Endodermal cell (in vitro differentiated cells): ENCODE results near the gene TMEM120B. TPM values are rescaled to one million over a fixed set of nuclear protein-coding genes. Genes with fewer than 3 reads are reported as not detected.

Experiments used
- DNase-seq: peaks from one replicate; pipeline ENCODE4 v3.0.0-alpha.2; 2017
- H3K27ac ChIP-seq: 2 replicates; pipeline ENCODE4 v1.5.1; 2013; ENCODE audit warnings: mild to moderate bottlenecking, low read depth, low read length, moderate library complexity
- H3K27me3 ChIP-seq: 2 replicates; pipeline ENCODE4 v1.6.1; 2013; ENCODE audit warnings: mild to moderate bottlenecking, low read length, moderate library complexity; ENCODE audit not compliant: insufficient read depth, control insufficient read depth, poor library complexity, severe bottlenecking
- H3K36me3 ChIP-seq: 2 replicates; pipeline ENCODE4 v1.7.0; 2013; ENCODE audit warnings: mild to moderate bottlenecking, low read length, moderate library complexity; ENCODE audit not compliant: control insufficient read depth, insufficient read depth
- H3K4me1 ChIP-seq: one replicate; pipeline ENCODE4 v1.7.0; 2013; ENCODE audit warnings: low read length; ENCODE audit not compliant: control insufficient read depth, insufficient read depth
- H3K4me3 ChIP-seq: 2 replicates; pipeline ENCODE4 v1.5.1; 2013; ENCODE audit warnings: mild to moderate bottlenecking, low read length, moderate library complexity
- H3K9ac ChIP-seq: 2 replicates; pipeline ENCODE4 v1.6.1; 2013; ENCODE audit warnings: mild to moderate bottlenecking, low read length, moderate library complexity; ENCODE audit not compliant: poor library complexity, severe bottlenecking; ENCODE audit errors: extremely low read depth
- H3K9me3 ChIP-seq: 2 replicates; pipeline ENCODE4 v1.6.1; 2013; ENCODE audit warnings: mild to moderate bottlenecking, low read length, moderate library complexity; ENCODE audit not compliant: control insufficient read depth
- H3K27ac Mint-ChIP-seq: 2 replicates; pipeline ENCODE4 v1.8.0; 2020; ENCODE audit warnings: mixed read lengths
- H3K27me3 Mint-ChIP-seq: 2 replicates; pipeline ENCODE4 v1.8.0; 2021; ENCODE audit warnings: mild to moderate bottlenecking, mixed read lengths; ENCODE audit not compliant: insufficient read depth
- H3K36me3 Mint-ChIP-seq: 2 replicates; pipeline ENCODE4 v1.8.0; 2020; ENCODE audit warnings: low read depth, mixed read lengths
- H3K4me1 Mint-ChIP-seq: 2 replicates; pipeline ENCODE4 v1.8.0; 2020; ENCODE audit warnings: mixed read lengths
- H3K4me3 Mint-ChIP-seq: 2 replicates; pipeline ENCODE4 v1.8.0; 2020; ENCODE audit warnings: mild to moderate bottlenecking, moderate library complexity, mixed read lengths
- H3K9me3 Mint-ChIP-seq: 2 replicates; pipeline ENCODE4 v1.8.0; 2020; ENCODE audit warnings: mild to moderate bottlenecking, mixed read lengths
- WGBS, 2 experiments: methylation state at CpG; one replicate each; pipeline versions ENCODE4 v1.1.5 to v1.1.7; 2013; ENCODE audit warnings: missing lambda C conversion rate in 2 of 2, mixed read lengths in 1 of 2; ENCODE audit not compliant: insufficient coverage in 1 of 2, insufficient read length in 1 of 2; 5-methylcytosine and 5-hydroxymethylcytosine counted together
- total RNA-seq, 2 donors: library from RNA; stranded (reverse); fragmentation: NEBNext Ultra II Directional in 1 of 2; extraction: Animal tissue kit (Norgen Biotek cat#: 25700) in 1 of 2; gene quantifications; 2 replicates in 1 of 2; 3 replicates in 1 of 2; pipeline ENCODE4 v1.2.1, GENCODE V29; 2021
- TF ChIP-seq, protein P1 (sequence below): fragments of 200-600 bp; sonication (generic); conservative IDR thresholded peaks from 2 replicates; pipeline ENCODE4 v1.5.0; 2021; ENCODE audit warnings: antibody characterized with exemption, mild to moderate bottlenecking

The TMEM120B gene
- total RNA-seq, 2 donors from 2014 or later, result 21.8 to 25.3 TPM

DNA sequence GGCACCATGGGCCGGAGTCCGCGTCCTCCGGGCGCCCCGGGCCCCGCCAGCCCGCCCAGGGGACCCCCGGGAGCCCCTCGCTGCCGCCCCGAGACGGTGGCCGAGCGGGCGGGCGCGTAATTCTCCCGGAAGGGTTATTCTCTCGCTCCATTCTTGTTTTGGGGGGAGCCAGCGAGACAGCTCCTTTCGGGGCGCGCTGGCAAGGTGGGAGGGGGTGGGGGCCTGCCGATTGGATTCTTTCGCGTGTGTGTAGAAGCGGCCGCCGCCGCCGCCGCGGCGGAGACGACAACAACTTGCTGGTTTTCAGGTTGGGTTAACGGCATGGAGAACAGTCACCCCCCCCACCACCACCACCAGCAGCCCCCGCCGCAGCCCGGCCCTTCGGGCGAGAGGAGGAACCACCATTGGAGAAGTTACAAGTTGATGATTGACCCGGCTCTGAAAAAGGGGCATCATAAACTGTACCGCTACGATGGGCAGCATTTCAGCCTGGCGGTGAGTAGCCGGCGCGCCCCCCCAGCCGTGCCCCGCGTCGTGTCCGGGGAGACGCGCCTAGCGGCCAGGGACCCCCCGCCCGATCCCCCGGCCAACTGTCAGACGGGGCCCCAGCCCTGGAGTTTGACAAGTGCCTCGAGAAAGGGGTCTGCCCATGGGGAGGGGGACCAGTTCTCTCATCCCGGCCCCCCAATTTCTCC, 92.0 kb downstream of the TMEM120B start:
- Mint-ChIP-seq H3K4me3 (peak overlapping the region; percentile 91), H3K27ac (peak overlapping the region; percentile 91), H3K36me3 (peaks cover 22% of the 10 kb centered on the region), H3K9me3 (no peaks in the 10 kb centered on the region), H3K27me3 (no peaks in the 10 kb centered on the region), H3K4me1 (peaks cover 14% of the 10 kb centered on the region)
- Histone ChIP-seq H3K9ac (peak overlapping the region; percentile 75), H3K4me1 (no peaks in the 10 kb centered on the region), H3K27ac (no peak overlapping the region), H3K9me3 (no peaks in the 10 kb centered on the region), H3K4me3 (peak overlapping the region; percentile 87), H3K36me3 (peaks cover 17% of the 10 kb centered on the region), H3K27me3 (no peaks in the 10 kb centered on the region)
- DNase-seq, result peak; percentile 77
- 0% methylated on average over 2 to 54 of the region's 63 CpGs for WGBS, 2 experiments
- TF ChIP-seq, protein P1, sequence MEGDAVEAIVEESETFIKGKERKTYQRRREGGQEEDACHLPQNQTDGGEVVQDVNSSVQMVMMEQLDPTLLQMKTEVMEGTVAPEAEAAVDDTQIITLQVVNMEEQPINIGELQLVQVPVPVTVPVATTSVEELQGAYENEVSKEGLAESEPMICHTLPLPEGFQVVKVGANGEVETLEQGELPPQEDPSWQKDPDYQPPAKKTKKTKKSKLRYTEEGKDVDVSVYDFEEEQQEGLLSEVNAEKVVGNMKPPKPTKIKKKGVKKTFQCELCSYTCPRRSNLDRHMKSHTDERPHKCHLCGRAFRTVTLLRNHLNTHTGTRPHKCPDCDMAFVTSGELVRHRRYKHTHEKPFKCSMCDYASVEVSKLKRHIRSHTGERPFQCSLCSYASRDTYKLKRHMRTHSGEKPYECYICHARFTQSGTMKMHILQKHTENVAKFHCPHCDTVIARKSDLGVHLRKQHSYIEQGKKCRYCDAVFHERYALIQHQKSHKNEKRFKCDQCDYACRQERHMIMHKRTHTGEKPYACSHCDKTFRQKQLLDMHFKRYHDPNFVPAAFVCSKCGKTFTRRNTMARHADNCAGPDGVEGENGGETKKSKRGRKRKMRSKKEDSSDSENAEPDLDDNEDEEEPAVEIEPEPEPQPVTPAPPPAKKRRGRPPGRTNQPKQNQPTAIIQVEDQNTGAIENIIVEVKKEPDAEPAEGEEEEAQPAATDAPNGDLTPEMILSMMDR, result no peak

DNA sequence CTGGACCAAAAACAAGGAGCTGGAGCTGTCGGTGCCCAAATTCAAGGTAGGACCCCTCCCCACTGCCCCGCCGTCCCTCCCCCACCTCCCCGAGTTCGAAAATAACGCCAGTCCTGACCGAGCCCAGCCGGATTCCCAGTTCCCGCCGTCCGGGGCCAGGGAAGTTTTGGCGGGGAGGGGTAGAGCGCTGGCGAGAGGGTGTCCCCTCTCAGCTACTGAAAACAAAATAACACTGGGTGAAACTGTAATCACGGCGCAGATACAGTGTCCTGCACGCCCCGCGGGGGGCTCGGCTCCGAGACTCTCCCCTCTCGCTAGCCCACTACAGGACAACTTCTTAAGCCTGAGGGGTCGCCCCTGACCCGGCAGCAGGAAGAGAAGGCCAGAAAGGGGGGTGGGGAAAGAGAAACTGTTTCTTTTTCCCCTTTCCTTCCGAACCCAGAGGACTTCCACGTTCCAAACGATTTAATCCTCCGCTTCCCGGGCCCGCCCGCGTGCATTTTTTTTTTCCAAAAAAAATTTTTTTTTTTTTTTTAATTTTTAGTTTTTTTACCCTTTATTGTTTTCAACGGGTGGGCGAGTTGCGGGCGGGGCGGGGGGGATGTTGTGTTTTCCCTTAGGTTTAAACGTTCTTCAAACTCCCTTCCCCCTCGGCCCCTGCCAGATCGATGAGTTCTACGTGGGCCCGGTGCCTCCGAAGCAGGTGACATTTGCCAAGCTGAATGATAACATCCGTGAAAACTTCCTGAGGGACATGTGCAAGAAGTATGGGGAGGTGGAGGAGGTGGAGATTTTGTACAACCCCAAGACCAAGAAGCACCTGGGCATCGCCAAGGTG, 92.8 kb downstream of the TMEM120B start:
- no peaks in the 10 kb centered on the region for H3K27me3 ChIP-seq
- H3K4me3 Mint-ChIP-seq, result peak overlapping the region; percentile 91
- no peaks in the 10 kb centered on the region for H3K27me3 Mint-ChIP-seq
- peaks cover 14% of the 10 kb centered on the region for H3K4me1 Mint-ChIP-seq
- H3K4me1 ChIP-seq, result no peaks in the 10 kb centered on the region
- 8% methylated on average over 4 to 41 of the region's 45 CpGs for WGBS, 2 experiments
- peaks cover 27% of the 10 kb centered on the region for H3K36me3 Mint-ChIP-seq
- peak; percentile 77 for DNase-seq
- TF ChIP-seq, protein P1, result no peak
- H3K36me3 ChIP-seq, result peaks cover 20% of the 10 kb centered on the region
- H3K27ac Mint-ChIP-seq, result peak overlapping the region; percentile 52
- peak overlapping the region; percentile 75 for H3K9ac ChIP-seq
- H3K9me3 Mint-ChIP-seq, result no peaks in the 10 kb centered on the region
- H3K4me3 ChIP-seq, result peak overlapping the region; percentile 87
- H3K27ac ChIP-seq, result no peak overlapping the region
- H3K9me3 ChIP-seq, result no peaks in the 10 kb centered on the region

DNA sequence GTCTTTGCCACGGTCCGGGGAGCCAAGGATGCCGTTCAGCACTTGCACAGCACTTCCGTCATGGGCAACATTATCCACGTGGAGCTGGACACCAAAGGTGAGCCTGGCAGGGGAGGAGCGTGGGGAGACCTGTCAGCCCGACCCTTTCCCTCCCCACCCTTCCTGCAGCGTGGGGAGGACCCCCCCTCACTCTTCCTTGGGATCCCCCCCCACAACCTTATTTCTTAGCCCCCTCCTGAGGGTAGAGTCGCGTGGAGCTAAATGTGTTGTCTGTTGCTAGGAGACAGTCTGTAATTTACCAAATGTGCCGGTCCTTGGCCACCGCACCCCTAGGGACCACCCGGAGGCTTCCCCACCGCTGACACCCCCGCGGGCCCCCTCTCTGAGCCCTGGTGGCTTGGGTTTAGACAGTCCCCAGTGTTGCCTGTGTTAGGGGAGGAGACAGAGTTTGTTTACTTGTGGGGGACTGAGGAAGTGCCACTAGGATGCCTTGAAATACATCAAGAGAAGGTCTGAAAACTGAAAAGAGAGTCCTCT, 93.5 kb downstream of the TMEM120B start:
- WGBS, 2 experiments, result 18 to 33% methylated on average over 10 to 16 of the region's 16 CpGs
- no peaks in the 10 kb centered on the region for H3K9me3 Mint-ChIP-seq
- Histone ChIP-seq H3K9me3 (no peaks in the 10 kb centered on the region), H3K4me3 (peak overlapping the region; percentile 87), H3K27me3 (no peaks in the 10 kb centered on the region), H3K27ac (no peak overlapping the region), H3K9ac (peak overlapping the region; percentile 39), H3K36me3 (peaks cover 27% of the 10 kb centered on the region), H3K4me1 (no peaks in the 10 kb centered on the region)
- peak overlapping the region; percentile 68 for H3K27ac Mint-ChIP-seq
- H3K27me3 Mint-ChIP-seq, result no peaks in the 10 kb centered on the region
- peak overlapping the region; percentile 91 for H3K4me3 Mint-ChIP-seq
- TF ChIP-seq, protein P1, result no peak
- H3K36me3 Mint-ChIP-seq, result peaks cover 34% of the 10 kb centered on the region
- DNase-seq, result no peak
- peaks cover 16% of the 10 kb centered on the region for H3K4me1 Mint-ChIP-seq
